Adrenal gland (tissue), 12 donors: ENCODE data around the gene DNAJC6. TPM values are rescaled to one million over a fixed set of nuclear protein-coding genes. Genes with fewer than 3 reads are reported as not detected.

Experiments used
- DNase-seq, 7 donors: peaks; one replicate each; pipeline ENCODE4 v3.0.0-alpha.2; 2019 to 2020
- H3K27ac ChIP-seq, 5 donors: fragments of 200-600 bp; sonication (generic) in 4 of 5; 1 replicate in 3 of 5; 2 replicates in 2 of 5; pipeline versions ENCODE4 v1.5.1 to v1.8.0; 2016 to 2020; ENCODE audit warnings: mild to moderate bottlenecking in 1 of 5
- H3K27me3 ChIP-seq: fragments of 200-600 bp; 2 replicates; pipeline ENCODE4 v1.8.0; 2021
- H3K36me3 ChIP-seq, 2 donors: fragments of 200-600 bp; replicated peaks in 1 of 2; 1 replicate in 1 of 2; 2 replicates in 1 of 2; pipeline versions ENCODE4 v1.5.1 to v1.8.0; 2018 to 2022
- H3K4me1 ChIP-seq, 2 donors: fragments of 200-600 bp; replicated peaks in 1 of 2; 1 replicate in 1 of 2; 2 replicates in 1 of 2; pipeline versions ENCODE4 v1.5.1 to v1.8.0; 2018 to 2021
- H3K4me3 ChIP-seq, 4 donors: fragments of 200-600 bp; sonication (generic) in 3 of 4; one replicate each; pipeline ENCODE4 v1.5.1; 2016 to 2018
- H3K9me3 ChIP-seq, 3 donors: fragments of 200-600 bp; sonication (generic) in 1 of 3; replicated peaks in 1 of 3; 1 replicate in 2 of 3; 2 replicates in 1 of 3; pipeline versions ENCODE4 v1.5.1 to v1.8.0; 2016 to 2021
- POLR2A ChIP-seq, 2 donors: fragments of 450-650 bp; IDR thresholded peaks; one replicate each; pipeline ENCODE4 v1.6.1; 2017; ENCODE audit warnings: antibody characterized with exemption in 2 of 2, mild to moderate bottlenecking in 2 of 2, moderate library complexity in 1 of 2
- WGBS, 4 donors: extraction: QIAGEN DNeasy Blood & Tissue Kit in 2 of 4; methylation state at CpG; one replicate each; pipeline versions ENCODE4 v1.1.5 to v1.1.7; 2013 to 2017; 5-methylcytosine and 5-hydroxymethylcytosine counted together
- intact Hi-C, 2 donors: fragments of 100-400 bp; cut with DNase I; formaldehyde crosslinking; loops; one replicate each; pipeline versions ENCODE4 v1.14.1 to v1.15.0; 2022 to 2023
- polyA plus RNA-seq, 3 donors: library from polyadenylated mRNA; stranded (reverse); fragments of 200-250 nt in 2 of 3; fragments of 350-450 nt in 1 of 3; fragmentation: Illumina TruSeq in 1 of 3; extraction: RNeasy Lipid Tissue Mini Kit (QIAGEN cat#74804) in 1 of 3; gene quantifications; one replicate each; pipeline ENCODE4 v1.2.3, GENCODE V29; 2013 to 2014
- total RNA-seq, 9 donors: library from RNA; depleted of rRNA in 4 of 9; stranded (reverse); fragments of >200 nt in 4 of 9; fragments of 120-200 nt in 1 of 9; fragmentation: NEBNext Ultra II Directional in 1 of 9; extraction: Animal tissue kit (Norgen Biotek cat#: 25700) in 1 of 9; gene quantifications; one replicate each; pipeline versions ENCODE4 v1.1.0 to v1.2.4, GENCODE V29; 2013 to 2023
- TF ChIP-seq, protein P1 (sequence below), 6 experiments: fragments of 450-650 bp in 4 of 6; fragments of 200-600 bp in 2 of 6; sonication (generic) in 1 of 6; IDR thresholded peaks; 1 replicate in 5 of 6; 2 replicates in 1 of 6; pipeline versions ENCODE4 v1.5.1 to v1.8.0; 2016 to 2021; ENCODE audit warnings: antibody characterized with exemption in 6 of 6, mild to moderate bottlenecking in 2 of 6, moderate library complexity in 1 of 6
- donor health status: healthy with polysubstance abuse.
- donor health status: Bipolar disorder and iron deficiency.
- donor health status: DM: yes; HTN: yes; CAD: no.
- donor health status: DM: no; HTN: no; CAD: no.
- donor health status: DM: no; HTN: no; CAD: no.
- donor health status: DM: yes; HTN: yes; CAD: no.

DNAJC6 gene
- total and polyA plus RNA-seq, 12 donors, result 1.5 to 39.8 (median 13.2) TPM

DNA sequence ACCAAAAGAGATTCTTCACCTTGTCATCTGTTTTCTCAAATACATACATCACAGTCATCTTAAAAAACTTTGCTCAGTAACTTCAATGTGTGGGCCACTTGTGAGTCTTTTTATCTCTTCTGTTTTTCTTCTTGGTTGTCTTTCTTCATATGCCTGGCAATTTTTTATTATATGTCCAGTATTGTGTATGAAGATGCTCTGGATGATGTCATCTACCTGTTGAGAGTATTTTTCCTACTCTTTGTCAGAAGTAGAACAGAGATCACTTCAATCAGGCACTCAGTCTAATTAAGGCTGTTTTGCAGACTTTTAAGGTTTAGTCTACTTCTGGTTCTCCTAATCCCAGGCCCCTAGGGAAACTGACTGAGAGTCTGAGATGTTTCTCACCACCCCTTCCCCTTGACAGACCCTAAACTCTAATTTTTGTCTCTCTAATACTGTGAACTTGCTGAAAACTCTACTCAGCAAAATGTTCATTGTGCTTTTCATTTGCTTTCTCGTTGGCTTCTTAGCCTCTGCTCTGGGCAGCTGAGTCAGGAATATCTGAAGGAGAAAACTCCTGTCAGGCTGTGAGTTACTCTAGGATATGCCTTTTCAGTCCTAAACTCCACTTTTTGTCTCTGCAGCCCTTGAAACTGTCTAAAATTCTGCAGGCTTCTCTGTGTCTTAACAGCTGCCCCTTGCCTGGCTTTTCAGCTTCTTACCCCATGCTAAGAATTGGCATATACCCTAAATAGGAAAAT lies 33.0 kb upstream of the DNAJC6 start:
- no peak overlapping the region for H3K4me3 ChIP-seq
- no peak overlapping the region for H3K27ac ChIP-seq
- 39 to 72% (median 55%) methylated on average over 1 of the region's 1 CpG for WGBS, 4 donors
- no peaks in the 10 kb centered on the region for H3K9me3 ChIP-seq
- no peak for DNase-seq
- TF ChIP-seq, protein P1, sequence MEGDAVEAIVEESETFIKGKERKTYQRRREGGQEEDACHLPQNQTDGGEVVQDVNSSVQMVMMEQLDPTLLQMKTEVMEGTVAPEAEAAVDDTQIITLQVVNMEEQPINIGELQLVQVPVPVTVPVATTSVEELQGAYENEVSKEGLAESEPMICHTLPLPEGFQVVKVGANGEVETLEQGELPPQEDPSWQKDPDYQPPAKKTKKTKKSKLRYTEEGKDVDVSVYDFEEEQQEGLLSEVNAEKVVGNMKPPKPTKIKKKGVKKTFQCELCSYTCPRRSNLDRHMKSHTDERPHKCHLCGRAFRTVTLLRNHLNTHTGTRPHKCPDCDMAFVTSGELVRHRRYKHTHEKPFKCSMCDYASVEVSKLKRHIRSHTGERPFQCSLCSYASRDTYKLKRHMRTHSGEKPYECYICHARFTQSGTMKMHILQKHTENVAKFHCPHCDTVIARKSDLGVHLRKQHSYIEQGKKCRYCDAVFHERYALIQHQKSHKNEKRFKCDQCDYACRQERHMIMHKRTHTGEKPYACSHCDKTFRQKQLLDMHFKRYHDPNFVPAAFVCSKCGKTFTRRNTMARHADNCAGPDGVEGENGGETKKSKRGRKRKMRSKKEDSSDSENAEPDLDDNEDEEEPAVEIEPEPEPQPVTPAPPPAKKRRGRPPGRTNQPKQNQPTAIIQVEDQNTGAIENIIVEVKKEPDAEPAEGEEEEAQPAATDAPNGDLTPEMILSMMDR (IDR thresholded peaks at IDR 0.05), result no peak
- no peak for TF ChIP-seq POLR2A (IDR thresholded peaks at IDR 0.05)
- no peaks in the 10 kb centered on the region for H3K27me3 ChIP-seq
- H3K4me1 ChIP-seq, result no peaks in the 10 kb centered on the region
- H3K36me3 ChIP-seq, result no peaks in the 10 kb centered on the region
- intact Hi-C loops, result no loop called here

DNA sequence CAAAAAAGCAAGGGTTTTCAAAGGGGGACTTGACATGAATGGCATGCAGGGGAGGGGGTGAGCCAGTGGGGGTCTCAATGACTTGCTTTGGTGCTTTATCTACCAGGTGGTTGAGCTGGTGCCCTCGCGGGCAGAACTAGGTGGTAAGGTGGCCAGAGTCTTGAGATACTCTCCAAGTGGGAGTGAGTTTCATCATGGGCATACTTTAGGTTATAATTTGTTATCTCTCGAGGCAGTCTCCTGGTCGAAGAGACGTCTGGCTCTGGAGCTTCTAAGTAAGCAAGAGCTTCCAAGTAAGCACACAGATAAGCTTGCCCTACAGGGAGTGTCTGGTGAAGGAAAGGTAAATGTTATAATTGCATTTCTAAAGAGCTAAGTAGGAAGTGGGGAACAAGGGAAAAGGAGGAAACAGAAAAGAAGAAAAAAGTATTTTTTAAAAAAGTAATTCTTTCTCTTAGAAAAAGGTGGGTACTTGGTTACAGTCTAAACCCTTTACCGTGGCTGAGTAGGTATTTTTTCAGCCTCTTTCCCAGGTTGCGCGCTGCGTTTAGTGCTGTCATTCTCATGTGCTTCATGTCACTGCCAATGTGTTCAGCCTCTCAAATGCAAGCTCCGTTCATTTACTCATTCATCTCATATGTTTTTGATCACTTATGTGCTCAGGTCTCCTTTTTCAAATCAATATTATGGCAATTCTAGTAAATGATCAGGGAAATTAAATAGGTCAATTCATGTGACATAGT lies 31.6 kb upstream of the DNAJC6 start:
- Histone ChIP-seq H3K27ac (no peak overlapping the region), H3K4me3 (no peak overlapping the region), H3K27me3 (no peaks in the 10 kb centered on the region), H3K4me1 (peaks cover 0 to 9% of the 10 kb centered on the region in 2 donors), H3K36me3 (no peaks in the 10 kb centered on the region), H3K9me3 (no peaks in the 10 kb centered on the region)
- WGBS, 4 donors, result 66 to 77% (median 74%) methylated on average over 10 of the region's 10 CpGs
- intact Hi-C loops, result no loop called here
- DNase-seq, result no peak
- TF ChIP-seq POLR2A (IDR thresholded peaks at IDR 0.05), result no peak
- TF ChIP-seq, protein P1 (IDR thresholded peaks at IDR 0.05), result no peak

DNA sequence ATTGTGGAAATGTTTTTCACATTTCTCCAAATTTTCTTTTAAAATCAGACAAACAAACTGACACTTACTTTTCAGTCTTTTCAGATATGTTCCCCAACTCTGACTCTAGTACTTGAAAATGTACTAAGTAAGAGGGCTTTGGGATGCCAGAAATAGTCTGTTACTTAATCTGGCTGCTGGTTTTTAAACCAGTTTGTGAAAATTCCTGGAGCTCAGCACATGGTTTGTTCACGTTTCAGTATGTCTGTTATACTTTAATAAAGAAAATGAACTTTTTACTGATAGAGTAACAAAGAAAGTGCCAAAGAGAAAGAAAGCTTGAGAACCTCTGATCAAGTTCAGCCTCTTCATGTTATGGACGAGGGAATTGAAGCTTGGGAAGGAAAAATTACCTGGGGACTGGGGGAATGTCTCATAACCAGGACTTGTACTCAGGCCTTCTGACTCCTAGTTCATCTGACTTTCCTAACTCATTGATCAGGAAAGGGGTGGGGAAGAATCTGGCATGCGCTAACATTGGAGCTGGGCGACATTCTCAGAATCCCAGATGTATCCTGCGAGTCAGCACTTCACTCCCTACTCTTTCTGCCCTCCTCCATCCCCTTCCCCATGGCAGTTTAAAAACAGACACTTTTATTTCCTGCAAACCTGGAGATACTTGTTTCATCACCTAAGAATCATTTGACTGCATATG lies 30.8 kb upstream of the DNAJC6 start:
- TF ChIP-seq POLR2A (IDR thresholded peaks at IDR 0.05), result no peak
- TF ChIP-seq, protein P1 (IDR thresholded peaks at IDR 0.05), result no peak
- intact Hi-C loops, result no loop called here
- Histone ChIP-seq H3K36me3 (no peaks in the 10 kb centered on the region), H3K27me3 (no peaks in the 10 kb centered on the region), H3K27ac (no peak overlapping the region), H3K4me3 (no peak overlapping the region), H3K9me3 (no peaks in the 10 kb centered on the region), H3K4me1 (peaks cover 0 to 9% of the 10 kb centered on the region in 2 donors)
- whole genome bisulfite sequencing, 4 donors, result 66 to 75% (median 71%) methylated on average over 5 of the region's 5 CpGs
- no peak for DNase-seq

DNA sequence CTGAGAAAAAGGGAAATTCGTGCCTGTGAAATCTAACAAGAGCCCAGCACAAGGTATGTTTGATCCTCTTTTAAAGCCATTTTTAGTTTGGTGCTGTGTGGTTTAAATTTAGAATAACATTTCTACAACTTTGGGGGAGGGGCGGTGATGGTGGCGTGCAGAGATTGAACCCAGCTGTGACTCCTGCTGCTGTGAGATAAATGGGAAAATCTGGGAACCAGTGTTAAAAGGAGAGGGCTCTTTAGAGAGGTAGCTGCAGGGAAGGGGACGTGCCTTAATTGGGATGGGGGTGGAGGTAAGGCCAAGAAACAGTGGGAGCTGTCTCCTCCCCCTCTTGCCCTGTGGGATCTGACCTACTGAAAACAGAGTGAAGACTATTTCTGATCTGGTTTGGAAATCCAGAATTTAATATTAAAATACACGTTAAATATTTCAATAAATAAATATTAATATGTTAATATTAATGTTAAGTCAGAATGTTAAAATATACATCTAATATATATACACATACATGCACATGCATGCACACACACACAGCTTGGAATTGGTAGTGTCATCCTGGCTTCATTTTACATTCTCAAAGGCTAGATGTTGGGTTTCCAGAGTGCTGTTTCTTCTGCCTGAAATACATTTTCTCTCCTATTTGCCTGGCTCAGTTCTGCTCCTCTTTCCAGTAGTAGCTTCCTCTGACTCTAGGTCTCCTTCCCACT lies 30.1 kb upstream of the DNAJC6 start:
- TF ChIP-seq, protein P1 (IDR thresholded peaks at IDR 0.05), result no peak
- TF ChIP-seq POLR2A (IDR thresholded peaks at IDR 0.05), result no peak
- Histone ChIP-seq H3K27ac (no peak overlapping the region), H3K4me3 (no peak overlapping the region), H3K9me3 (no peaks in the 10 kb centered on the region), H3K4me1 (peaks cover 0 to 9% of the 10 kb centered on the region in 2 donors), H3K27me3 (no peaks in the 10 kb centered on the region), H3K36me3 (no peaks in the 10 kb centered on the region)
- intact Hi-C loops, result no loop called here
- WGBS, 4 donors, result 58 to 71% (median 61%) methylated on average over 5 of the region's 5 CpGs
- DNase-seq, result no peak
